Thoracic aorta (tissue), 2 donors: Measurements from ENCODE around the gene CCL2. TPM values are rescaled to one million over a fixed set of nuclear protein-coding genes. Genes with fewer than 3 reads are reported as not detected.

Experiments
- ATAC-seq: fragments of 150-250 bp; one replicate; pipeline ENCODE4 v1.8.0; 2017; ENCODE audit warnings: low read depth; ENCODE audit not compliant: insufficient number of reproducible peaks, low FRiP score
- DNase-seq: peaks from one replicate; pipeline ENCODE4 v3.0.0-alpha.2; 2020; ENCODE audit warnings: low spot score
- H3K27ac ChIP-seq, 2 donors: fragments of 200-600 bp; sonication (generic); 1 replicate in 1 of 2; 2 replicates in 1 of 2; pipeline ENCODE4 v1.5.1; 2016; ENCODE audit warnings: mild to moderate bottlenecking in 2 of 2, moderate library complexity in 2 of 2
- H3K27me3 ChIP-seq: fragments of 200-600 bp; sonication (generic); replicated peaks from 2 replicates; pipeline ENCODE4 v1.6.0; 2016; ENCODE audit warnings: mild to moderate bottlenecking; ENCODE audit not compliant: insufficient read depth
- H3K36me3 ChIP-seq: fragments of 200-600 bp; sonication (generic); one replicate; pipeline ENCODE4 v1.5.1; 2016
- H3K4me1 ChIP-seq, 2 donors: fragments of 200-600 bp; sonication (generic); 1 replicate in 1 of 2; 2 replicates in 1 of 2; pipeline versions ENCODE4 v1.5.1 to v1.6.0; 2016; ENCODE audit warnings: low read depth in 2 of 2, mild to moderate bottlenecking in 1 of 2; ENCODE audit not compliant: control insufficient read depth in 1 of 2
- H3K4me3 ChIP-seq: fragments of 200-600 bp; sonication (generic); 2 replicates; pipeline ENCODE4 v1.5.1; 2016; ENCODE audit warnings: mild to moderate bottlenecking
- H3K9me3 ChIP-seq: fragments of 200-600 bp; sonication (generic); 2 replicates; pipeline ENCODE4 v1.5.1; 2016
- total RNA-seq, 2 donors: library from RNA; depleted of rRNA; stranded (reverse); fragments of >200 nt; gene quantifications; one replicate each; pipeline versions ENCODE4 v1.1.0 to v1.2.3, GENCODE V29; 2016
- TF ChIP-seq, protein P1 (sequence below): fragments of 200-600 bp; sonication (generic); IDR thresholded peaks from one replicate; pipeline ENCODE4 v1.5.1; 2019; ENCODE audit warnings: antibody characterized with exemption

CCL2 gene
- total RNA-seq, 2 donors from 2014 or later = 324 to 448 TPM

DNA sequence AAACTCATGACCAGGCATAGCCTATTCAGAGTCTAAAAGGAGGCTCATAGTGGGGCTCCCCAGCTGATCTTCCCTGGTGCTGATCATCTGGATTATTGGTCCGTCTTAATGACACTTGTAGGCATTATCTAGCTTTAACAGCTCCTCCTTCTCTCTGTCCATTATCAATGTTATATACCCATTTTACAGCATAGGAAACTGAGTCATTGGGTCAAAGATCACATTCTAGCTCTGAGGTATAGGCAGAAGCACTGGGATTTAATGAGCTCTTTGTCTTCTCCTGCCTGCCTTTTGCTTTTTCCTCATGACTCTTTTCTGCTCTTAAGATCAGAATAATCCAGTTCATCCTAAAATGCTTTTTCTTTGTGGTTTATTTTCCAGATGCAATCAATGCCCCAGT, 756 bp downstream of the CCL2 start:
- TF ChIP-seq, protein P1, sequence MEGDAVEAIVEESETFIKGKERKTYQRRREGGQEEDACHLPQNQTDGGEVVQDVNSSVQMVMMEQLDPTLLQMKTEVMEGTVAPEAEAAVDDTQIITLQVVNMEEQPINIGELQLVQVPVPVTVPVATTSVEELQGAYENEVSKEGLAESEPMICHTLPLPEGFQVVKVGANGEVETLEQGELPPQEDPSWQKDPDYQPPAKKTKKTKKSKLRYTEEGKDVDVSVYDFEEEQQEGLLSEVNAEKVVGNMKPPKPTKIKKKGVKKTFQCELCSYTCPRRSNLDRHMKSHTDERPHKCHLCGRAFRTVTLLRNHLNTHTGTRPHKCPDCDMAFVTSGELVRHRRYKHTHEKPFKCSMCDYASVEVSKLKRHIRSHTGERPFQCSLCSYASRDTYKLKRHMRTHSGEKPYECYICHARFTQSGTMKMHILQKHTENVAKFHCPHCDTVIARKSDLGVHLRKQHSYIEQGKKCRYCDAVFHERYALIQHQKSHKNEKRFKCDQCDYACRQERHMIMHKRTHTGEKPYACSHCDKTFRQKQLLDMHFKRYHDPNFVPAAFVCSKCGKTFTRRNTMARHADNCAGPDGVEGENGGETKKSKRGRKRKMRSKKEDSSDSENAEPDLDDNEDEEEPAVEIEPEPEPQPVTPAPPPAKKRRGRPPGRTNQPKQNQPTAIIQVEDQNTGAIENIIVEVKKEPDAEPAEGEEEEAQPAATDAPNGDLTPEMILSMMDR = no peak
- H3K36me3 ChIP-seq = no peaks in the 10 kb centered on the region
- ATAC-seq (no peak), DNase-seq (no peak)
- peak overlapping the region; percentile 72 for H3K4me3 ChIP-seq
- no peaks in the 10 kb centered on the region for H3K27me3 ChIP-seq
- H3K27ac ChIP-seq = peak overlapping the region; percentile 75 to 84
- no peaks in the 10 kb centered on the region for H3K9me3 ChIP-seq
- H3K4me1 ChIP-seq = peaks cover 42 to 71% of the 10 kb centered on the region in 2 donors

DNA sequence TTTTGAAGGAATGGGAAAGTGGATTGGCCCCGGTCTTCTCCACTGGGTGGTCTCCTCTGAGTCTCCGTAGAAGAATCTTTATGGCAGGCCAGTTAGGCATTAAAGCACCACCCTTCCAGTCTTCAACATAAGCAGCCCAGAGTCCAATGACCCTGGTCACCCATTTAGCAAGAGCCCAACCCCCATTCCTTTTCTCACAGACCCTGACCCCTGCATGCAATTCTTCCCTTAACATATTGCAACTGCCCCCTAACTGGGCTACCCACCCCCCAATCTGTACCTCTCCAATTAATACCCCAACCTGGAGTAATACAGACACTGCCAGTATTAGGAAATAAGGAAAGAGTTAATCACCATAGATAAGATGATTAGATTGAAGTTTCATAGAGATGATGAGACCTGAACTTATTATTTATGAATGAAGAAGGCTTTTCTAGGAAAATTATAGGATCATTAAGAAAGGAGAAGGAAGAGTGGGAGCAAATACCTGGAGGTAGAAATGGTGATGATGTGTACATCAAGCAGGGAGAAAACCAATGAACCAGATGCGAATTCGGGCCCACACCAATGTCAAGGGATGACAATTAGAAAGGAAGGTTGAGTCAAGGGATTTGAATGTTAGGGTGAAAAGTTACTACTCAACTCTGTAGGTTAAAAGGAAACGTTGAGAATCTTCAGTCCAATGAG, 2.4 kb downstream of the CCL2 start:
- H3K9me3 ChIP-seq = no peaks in the 10 kb centered on the region
- DNase-seq (no peak), ATAC-seq (no peak)
- TF ChIP-seq, protein P1 = no peak
- no peaks in the 10 kb centered on the region for H3K27me3 ChIP-seq
- no peak overlapping the region for H3K4me3 ChIP-seq
- peaks cover 26 to 55% of the 10 kb centered on the region in 2 donors for H3K4me1 ChIP-seq
- no peak overlapping the region for H3K27ac ChIP-seq
- H3K36me3 ChIP-seq = no peaks in the 10 kb centered on the region

DNA sequence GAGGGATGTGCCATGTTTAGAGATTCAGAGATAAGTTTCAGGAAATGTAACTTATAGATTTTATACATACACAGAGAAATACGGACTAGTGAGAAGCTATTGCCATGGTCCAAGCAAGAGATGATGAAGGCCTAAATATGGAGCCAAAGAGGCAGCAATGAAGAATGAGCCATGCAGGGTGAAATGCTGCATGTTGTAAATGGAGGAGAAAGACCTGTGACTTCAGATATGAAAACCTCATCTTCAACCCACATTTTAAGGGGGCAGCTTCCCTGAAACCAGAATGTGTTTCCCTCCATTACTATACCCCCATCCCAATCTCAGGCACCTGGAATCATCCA, 2.9 kb downstream of the CCL2 start:
- TF ChIP-seq, protein P1 = no peak
- Histone ChIP-seq H3K4me3 (no peak overlapping the region), H3K4me1 (peaks cover 21 to 50% of the 10 kb centered on the region in 2 donors), H3K9me3 (no peaks in the 10 kb centered on the region), H3K27me3 (no peaks in the 10 kb centered on the region), H3K27ac (peak overlapping the region in 1 of 2 donors; percentile 24), H3K36me3 (no peaks in the 10 kb centered on the region)
- ATAC-seq (no peak), DNase-seq (no peak)

DNA sequence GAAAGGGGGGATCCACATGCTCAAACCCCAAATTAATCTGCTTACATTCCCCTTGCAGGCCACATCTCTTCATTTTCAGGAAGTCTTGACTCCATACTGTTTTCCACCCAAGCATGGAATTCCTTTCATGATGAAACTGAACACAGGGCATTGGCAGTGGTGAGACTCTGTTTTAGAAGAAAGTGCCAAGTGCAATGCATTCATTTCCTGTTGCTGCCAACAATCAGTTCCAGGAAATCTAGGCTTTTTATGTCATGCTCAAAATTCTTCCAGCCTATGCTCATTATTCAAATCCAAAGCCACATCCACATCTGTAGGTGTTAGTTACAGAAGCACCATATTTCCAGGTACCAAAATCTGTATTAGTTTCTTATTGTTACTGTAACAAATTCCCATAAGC, 4.1 kb downstream of the CCL2 start:
- Histone ChIP-seq H3K27ac (peak overlapping the region in 1 of 2 donors; percentile 24), H3K4me1 (peaks cover 12 to 39% of the 10 kb centered on the region in 2 donors), H3K27me3 (no peaks in the 10 kb centered on the region), H3K4me3 (no peak overlapping the region), H3K36me3 (no peaks in the 10 kb centered on the region), H3K9me3 (no peaks in the 10 kb centered on the region)
- TF ChIP-seq, protein P1 = no peak
- DNase-seq (no peak), ATAC-seq (peak; percentile 48)

DNA sequence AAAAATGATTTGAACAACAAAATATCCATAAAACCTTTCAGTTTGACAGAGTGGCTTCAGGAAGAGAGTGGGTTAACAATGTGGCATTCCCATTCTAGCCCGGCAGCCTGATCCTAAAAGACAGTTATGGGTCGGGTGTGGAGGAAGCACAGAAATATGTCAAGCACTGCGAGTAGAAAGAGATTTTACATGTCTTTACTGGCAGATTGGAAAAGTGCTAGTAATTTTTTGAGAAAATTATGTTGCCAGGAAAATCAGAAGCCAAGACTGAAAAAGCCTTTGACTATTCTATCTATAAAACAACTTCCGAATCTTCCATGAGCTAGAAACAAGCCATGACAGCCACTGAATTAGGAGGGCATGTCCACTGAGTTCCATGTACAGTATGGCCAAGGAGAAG, 5.8 kb downstream of the CCL2 start:
- no peaks in the 10 kb centered on the region for H3K27me3 ChIP-seq
- DNase-seq = no peak
- no peaks in the 10 kb centered on the region for H3K36me3 ChIP-seq
- no peak for ATAC-seq
- H3K4me3 ChIP-seq = no peak overlapping the region
- no peaks in the 10 kb centered on the region for H3K9me3 ChIP-seq
- peaks cover 3 to 22% of the 10 kb centered on the region in 2 donors for H3K4me1 ChIP-seq
- H3K27ac ChIP-seq = no peak overlapping the region
- TF ChIP-seq, protein P1 = no peak
